Adipocyte (in vitro differentiated cells): ENCODE data around the gene AGA.

Experiments used
- DNase-seq: peaks from one replicate; pipeline ENCODE4 v3.0.0-alpha.2; 2015; ENCODE audit warnings: low read depth
- H3K27me3 ChIP-seq: replicated peaks from 2 replicates; pipeline ENCODE4 v1.7.0; 2013; ENCODE audit warnings: mild to moderate bottlenecking, low read length, moderate library complexity; ENCODE audit not compliant: control insufficient read depth, insufficient read depth
- H3K36me3 ChIP-seq: 2 replicates; pipeline ENCODE4 v1.7.0; 2013; ENCODE audit warnings: low read length, mild to moderate bottlenecking, moderate library complexity; ENCODE audit not compliant: control insufficient read depth, insufficient read depth, severe bottlenecking
- H3K4me1 ChIP-seq: 2 replicates; pipeline ENCODE4 v1.7.0; 2013; ENCODE audit warnings: mild to moderate bottlenecking, low read length, moderate library complexity; ENCODE audit not compliant: control insufficient read depth, insufficient read depth
- H3K4me3 ChIP-seq: 2 replicates; pipeline ENCODE4 v1.7.0; 2013; ENCODE audit warnings: mild to moderate bottlenecking, low read length, moderate library complexity
- H3K9ac ChIP-seq: 2 replicates; pipeline ENCODE4 v1.7.0; 2013; ENCODE audit warnings: mild to moderate bottlenecking, low read length, moderate library complexity
- H3K9me3 ChIP-seq: 2 replicates; pipeline ENCODE4 v1.7.0; 2013; ENCODE audit warnings: mild to moderate bottlenecking, low read length, moderate library complexity; ENCODE audit not compliant: control insufficient read depth

The AGA gene

DNA sequence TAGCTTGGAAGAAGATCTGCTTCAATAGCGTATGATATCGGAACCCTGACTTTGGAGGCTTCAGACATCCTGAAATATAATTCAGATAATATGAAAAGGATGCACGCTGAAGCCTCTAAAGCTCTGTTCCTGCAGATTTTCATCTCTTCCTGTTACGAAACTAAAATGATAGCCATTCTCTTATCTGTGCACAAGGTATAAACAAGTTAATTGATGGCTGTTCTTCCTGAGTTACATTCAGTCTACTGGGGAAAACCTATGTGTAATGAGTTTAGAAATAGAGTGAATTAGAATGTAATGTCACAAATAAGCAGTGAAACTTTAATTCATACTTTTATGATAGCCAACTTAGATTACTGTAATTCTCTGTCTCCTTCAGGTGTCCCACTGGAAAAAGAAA lies 36.8 kb upstream of the AGA start:
- DNase-seq = no peak
- Histone ChIP-seq H3K4me1 (no peaks in the 10 kb centered on the region), H3K27me3 (no peaks in the 10 kb centered on the region), H3K4me3 (no peak overlapping the region), H3K36me3 (no peaks in the 10 kb centered on the region), H3K9ac (no peak overlapping the region), H3K9me3 (no peaks in the 10 kb centered on the region)

DNA sequence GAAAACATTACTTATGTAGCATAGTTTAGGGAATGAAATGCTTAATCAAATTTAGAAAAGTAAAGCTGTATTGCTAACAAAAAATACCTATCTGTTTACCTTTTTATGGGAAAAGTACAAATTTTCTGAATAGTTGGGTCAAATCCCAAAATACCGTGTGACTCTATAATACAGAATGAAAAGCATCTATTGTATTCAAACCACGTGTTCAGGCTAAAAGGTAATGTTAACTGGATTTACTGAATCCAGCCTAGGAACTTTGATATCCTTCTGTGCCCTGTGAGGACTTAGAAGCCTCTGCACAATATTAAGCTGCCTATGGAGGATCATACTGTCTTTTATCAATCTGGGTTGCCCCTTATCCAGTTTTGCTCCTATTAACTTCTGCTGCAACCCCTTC lies 36.3 kb upstream of the AGA start:
- H3K9ac ChIP-seq = no peak overlapping the region
- no peaks in the 10 kb centered on the region for H3K27me3 ChIP-seq
- H3K9me3 ChIP-seq = no peaks in the 10 kb centered on the region
- no peaks in the 10 kb centered on the region for H3K36me3 ChIP-seq
- no peaks in the 10 kb centered on the region for H3K4me1 ChIP-seq
- DNase-seq = no peak
- no peak overlapping the region for H3K4me3 ChIP-seq

- H3K4me1 ChIP-seq = no peaks in the 10 kb centered on the region
- no peaks in the 10 kb centered on the region for H3K36me3 ChIP-seq
- H3K9me3 ChIP-seq = no peaks in the 10 kb centered on the region
- no peaks in the 10 kb centered on the region for H3K27me3 ChIP-seq
- DNase-seq = no peak
- H3K9ac ChIP-seq = no peak overlapping the region
- no peak overlapping the region for H3K4me3 ChIP-seq
These were observed 31.8 kb upstream of the AGA start for GRCh38 chr4:177473991-177474390.

DNA sequence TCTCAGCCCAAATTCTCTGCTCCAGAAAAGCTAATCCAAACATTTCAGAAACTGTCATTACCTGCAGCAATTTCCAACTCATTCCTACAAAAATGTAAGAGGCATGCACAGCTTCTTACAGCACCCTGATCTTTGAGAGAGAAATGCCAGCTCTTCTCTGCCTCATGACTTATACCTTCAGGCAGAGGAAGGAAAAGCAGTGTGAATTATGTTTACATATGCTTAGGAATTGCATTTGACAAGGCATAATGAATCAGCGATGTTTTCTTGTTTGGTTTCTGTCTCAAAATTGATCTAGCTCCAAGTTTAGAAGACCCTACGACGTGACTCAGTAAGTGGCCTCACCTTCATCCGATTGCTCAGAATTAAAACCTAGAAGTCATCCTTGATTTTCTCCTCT lies 21.8 kb upstream of the AGA start:
- Histone ChIP-seq H3K4me1 (no peaks in the 10 kb centered on the region), H3K36me3 (no peaks in the 10 kb centered on the region), H3K27me3 (no peaks in the 10 kb centered on the region), H3K9me3 (no peaks in the 10 kb centered on the region), H3K4me3 (no peak overlapping the region), H3K9ac (no peak overlapping the region)
- DNase-seq = peak; percentile 36

GRCh38 chr4:177461606-177462005 lies 19.4 kb upstream of the AGA start:
- no peaks in the 10 kb centered on the region for H3K27me3 ChIP-seq
- no peak overlapping the region for H3K4me3 ChIP-seq
- H3K9me3 ChIP-seq = no peaks in the 10 kb centered on the region
- no peaks in the 10 kb centered on the region for H3K36me3 ChIP-seq
- no peak overlapping the region for H3K9ac ChIP-seq
- no peak for DNase-seq
- H3K4me1 ChIP-seq = no peaks in the 10 kb centered on the region

GRCh38 chr4:177460460-177460859 lies 18.2 kb upstream of the AGA start:
- no peak overlapping the region for H3K9ac ChIP-seq
- no peaks in the 10 kb centered on the region for H3K9me3 ChIP-seq
- H3K4me1 ChIP-seq = peaks cover 4% of the 10 kb centered on the region
- H3K4me3 ChIP-seq = no peak overlapping the region
- H3K27me3 ChIP-seq = no peaks in the 10 kb centered on the region
- DNase-seq = no peak
- H3K36me3 ChIP-seq = no peaks in the 10 kb centered on the region

DNA sequence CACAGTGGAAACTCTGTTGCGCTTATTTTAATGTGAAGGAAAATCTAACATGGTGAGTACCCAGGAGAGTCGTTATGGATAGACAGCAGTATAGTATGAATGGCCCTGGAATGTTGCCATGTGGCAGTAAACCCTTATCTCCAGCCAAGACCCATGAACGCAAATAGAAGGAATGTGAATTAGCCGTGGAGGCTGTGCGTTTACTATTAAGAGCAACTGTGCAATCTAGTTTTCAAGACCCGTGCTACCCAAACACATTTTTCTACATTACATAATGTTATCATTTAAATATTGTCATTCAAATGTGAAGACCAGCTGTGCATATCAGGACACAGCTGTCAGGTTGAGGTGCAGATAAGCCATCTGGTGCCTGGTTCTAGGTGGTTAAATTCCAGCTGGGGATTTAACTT lies 13.3 kb upstream of the AGA start:
- Histone ChIP-seq H3K9ac (no peak overlapping the region), H3K27me3 (no peaks in the 10 kb centered on the region), H3K9me3 (no peaks in the 10 kb centered on the region), H3K36me3 (no peaks in the 10 kb centered on the region), H3K4me1 (peaks cover 7% of the 10 kb centered on the region), H3K4me3 (peak overlapping the region; percentile 63)
- no peak for DNase-seq

- Histone ChIP-seq H3K36me3 (no peaks in the 10 kb centered on the region), H3K4me3 (no peak overlapping the region), H3K4me1 (peaks cover 10% of the 10 kb centered on the region), H3K27me3 (no peaks in the 10 kb centered on the region), H3K9ac (no peak overlapping the region), H3K9me3 (no peaks in the 10 kb centered on the region)
- DNase-seq = no peak
These were observed 10.9 kb upstream of the AGA start for GRCh38 chr4:177453116-177453515.

- Histone ChIP-seq H3K9me3 (no peaks in the 10 kb centered on the region), H3K4me1 (peaks cover 10% of the 10 kb centered on the region), H3K36me3 (no peaks in the 10 kb centered on the region), H3K4me3 (no peak overlapping the region), H3K9ac (no peak overlapping the region), H3K27me3 (no peaks in the 10 kb centered on the region)
- DNase-seq = no peak
These were observed 8.9 kb upstream of the AGA start for GRCh38 chr4:177451108-177451500.

DNA sequence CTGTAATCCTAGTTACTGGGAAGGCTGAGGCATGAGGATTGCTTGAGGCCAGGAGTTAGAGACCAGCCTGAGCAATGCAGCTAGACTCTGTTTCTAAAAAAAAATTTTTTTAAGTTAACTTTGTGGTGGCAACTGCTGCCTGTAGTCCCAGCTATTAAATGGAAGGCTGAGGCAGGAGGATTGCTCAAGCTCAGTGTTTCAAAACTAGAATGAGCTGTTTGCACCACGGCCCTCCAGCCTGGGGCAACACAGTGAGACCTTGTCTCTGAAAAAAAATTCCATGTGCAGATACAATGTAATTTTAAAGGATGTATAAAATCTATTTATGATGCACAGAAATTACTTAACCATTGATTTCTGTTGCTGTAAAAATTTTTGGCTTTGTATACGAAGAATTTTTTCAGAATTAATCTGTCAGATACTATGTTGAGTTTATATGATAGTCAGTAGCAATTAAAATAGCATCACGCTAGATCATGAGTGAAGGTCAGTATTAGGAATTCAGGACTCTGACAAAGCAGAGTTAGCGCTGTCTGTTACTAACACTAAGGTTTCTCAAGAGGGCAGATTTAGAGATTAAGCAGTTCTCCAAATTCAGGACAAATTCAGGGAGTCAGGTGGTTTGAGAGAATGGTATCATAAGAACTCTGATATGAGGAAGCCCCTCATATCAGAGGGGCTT lies 8.3 kb upstream of the AGA start:
- Histone ChIP-seq H3K4me3 (no peak overlapping the region), H3K36me3 (no peaks in the 10 kb centered on the region), H3K4me1 (peaks cover 7% of the 10 kb centered on the region), H3K9ac (no peak overlapping the region), H3K27me3 (no peaks in the 10 kb centered on the region), H3K9me3 (no peaks in the 10 kb centered on the region)
- peak; percentile 83 for DNase-seq

DNA sequence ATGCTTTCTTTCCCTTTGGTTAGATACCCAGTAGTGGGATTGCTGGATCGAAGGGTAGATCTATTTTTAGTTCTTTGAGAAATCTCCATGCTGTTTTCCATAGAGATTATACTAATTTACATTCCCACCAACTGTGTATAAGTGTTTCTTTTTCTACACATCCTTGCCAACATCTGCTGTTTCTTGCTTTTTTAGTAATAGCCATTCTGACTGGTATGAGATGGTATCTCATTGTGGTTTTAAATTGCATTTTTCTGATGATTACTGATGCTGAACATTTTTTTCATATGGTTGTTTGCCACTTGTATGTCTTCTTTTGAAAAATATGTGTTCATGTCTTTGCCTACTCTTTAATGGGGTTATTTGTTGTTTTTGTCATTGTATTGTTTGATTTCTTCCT lies 6.6 kb upstream of the AGA start:
- peaks cover 3% of the 10 kb centered on the region for H3K4me1 ChIP-seq
- no peaks in the 10 kb centered on the region for H3K27me3 ChIP-seq
- H3K4me3 ChIP-seq = no peak overlapping the region
- no peaks in the 10 kb centered on the region for H3K36me3 ChIP-seq
- no peak overlapping the region for H3K9ac ChIP-seq
- DNase-seq = peak; percentile 83
- no peaks in the 10 kb centered on the region for H3K9me3 ChIP-seq

- Histone ChIP-seq H3K4me3 (no peak overlapping the region), H3K36me3 (no peaks in the 10 kb centered on the region), H3K9me3 (no peaks in the 10 kb centered on the region), H3K4me1 (peaks cover 3% of the 10 kb centered on the region), H3K9ac (no peak overlapping the region), H3K27me3 (no peaks in the 10 kb centered on the region)
- DNase-seq = no peak
These were observed 5.3 kb upstream of the AGA start for GRCh38 chr4:177447417-177448004.
